Activated gamma-delta T cell (primary cell): ENCODE results near the gene LRP1B.
"Not testable (repeated sequence)": the region's sequence is repeated elsewhere in the genome, so short reads cannot be mapped to it uniquely, and the experiment has no call there.

Experiments
- DNase-seq: peaks from one replicate; lab custom pipeline; 2025; lab: John Stamatoyannopoulos, UW

Gene LRP1B

DNA sequence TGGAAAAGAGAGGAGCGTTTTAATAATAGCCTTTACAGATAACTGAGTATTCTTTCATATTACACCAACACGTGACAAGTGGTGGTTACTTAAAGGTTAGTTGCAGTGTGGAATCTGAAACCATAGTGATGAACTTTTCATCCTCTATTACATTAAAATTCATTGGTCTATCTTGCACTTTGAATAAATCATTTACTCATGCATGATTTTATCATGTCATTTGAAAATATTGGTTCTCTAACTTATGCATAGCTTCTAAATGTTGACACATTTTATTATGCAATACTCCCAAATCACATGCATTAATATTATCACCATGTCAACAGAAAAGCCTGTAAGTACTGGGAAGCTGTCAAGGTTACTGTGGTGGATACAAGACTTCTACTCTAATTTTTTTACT lies 1432.2 kb downstream of the LRP1B start:
- no peak for DNase-seq

GRCh38 chr2:140696449-140696848 lies 1434.4 kb downstream of the LRP1B start:
- DNase-seq = no peak

GRCh38 chr2:140695155-140695554 lies 1435.7 kb downstream of the LRP1B start:
- no peak for DNase-seq

GRCh38 chr2:140687825-140688224 lies 1443.0 kb downstream of the LRP1B start:
- no peak for DNase-seq

GRCh38 chr2:140683658-140684057 lies 1447.2 kb downstream of the LRP1B start:
- no peak for DNase-seq

DNA sequence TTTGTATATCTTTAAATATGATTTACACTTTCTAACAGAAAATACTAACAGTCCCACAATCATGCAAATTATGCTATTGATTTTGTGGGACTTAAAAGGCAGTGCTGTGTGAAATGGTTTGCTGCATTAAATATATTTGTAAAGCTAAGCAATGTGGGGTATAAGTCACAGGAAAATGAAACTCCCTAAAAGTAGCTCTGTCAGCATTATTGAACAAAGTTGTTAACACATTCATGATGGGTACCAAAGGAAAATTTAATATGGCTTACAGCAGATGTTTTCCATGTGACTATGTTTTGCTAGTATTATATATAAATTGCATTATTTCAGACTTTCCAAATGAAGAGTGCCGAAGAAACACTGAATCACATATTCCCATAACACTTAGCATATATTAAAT lies 1450.0 kb downstream of the LRP1B start:
- DNase-seq = no peak

GRCh38 chr2:140679752-140680151 lies 1451.1 kb downstream of the LRP1B start:
- no peak for DNase-seq

DNA sequence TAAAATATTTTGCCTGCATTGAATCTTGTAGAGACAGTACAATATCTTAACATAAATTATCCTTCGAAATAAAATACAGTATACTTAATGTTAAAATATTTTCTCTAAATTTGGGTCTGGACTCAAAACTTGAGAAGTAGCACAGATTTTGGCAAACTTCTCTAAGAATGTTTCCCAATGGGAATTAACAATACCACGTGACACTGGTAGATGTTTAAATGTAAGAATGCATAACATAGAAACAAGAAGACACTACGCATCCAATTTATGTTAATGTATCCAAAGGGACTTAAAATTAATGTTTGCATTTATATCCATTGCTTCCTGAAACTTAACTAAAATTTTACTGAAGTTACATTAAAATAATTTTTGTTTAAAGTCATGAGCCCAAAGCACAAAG lies 1460.9 kb downstream of the LRP1B start:
- no peak for DNase-seq

DNA sequence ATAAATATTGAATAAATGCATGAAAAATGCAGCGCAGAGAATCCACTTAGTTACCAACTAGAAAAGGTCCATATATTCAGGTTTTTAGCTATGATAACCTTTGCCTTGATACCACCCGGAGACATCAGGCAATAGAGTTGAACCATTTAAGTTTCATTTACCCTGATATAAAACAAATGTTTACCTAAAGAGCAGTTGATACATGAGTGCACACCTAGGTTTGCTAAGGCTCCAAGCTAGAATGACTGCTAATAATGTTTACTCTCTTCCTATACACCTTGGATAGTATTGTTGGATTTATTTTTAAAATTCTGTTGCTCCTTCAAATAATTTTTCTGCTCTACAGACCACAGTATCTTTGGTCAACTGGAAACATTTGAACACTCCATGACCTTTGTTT lies 1463.6 kb downstream of the LRP1B start:
- DNase-seq = no peak

DNA sequence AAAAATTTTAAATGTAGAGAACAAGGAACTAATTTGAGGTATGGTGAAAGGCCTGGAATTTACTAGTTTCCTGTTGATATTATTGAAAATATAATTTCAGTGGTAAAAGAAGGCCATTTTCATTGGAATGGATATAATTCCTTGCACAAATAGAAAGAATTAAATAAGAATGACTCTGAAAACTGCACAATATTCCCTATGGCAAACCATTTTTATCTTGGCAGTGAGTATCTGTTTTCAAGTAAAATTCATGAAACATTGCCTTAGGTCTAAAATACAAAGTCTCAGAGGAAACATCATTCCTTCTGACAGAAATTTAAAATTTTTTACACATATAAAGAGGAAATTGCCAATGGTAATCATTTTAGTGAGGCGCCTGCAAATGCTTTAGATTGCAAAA lies 1468.3 kb downstream of the LRP1B start:
- no peak for DNase-seq

DNA sequence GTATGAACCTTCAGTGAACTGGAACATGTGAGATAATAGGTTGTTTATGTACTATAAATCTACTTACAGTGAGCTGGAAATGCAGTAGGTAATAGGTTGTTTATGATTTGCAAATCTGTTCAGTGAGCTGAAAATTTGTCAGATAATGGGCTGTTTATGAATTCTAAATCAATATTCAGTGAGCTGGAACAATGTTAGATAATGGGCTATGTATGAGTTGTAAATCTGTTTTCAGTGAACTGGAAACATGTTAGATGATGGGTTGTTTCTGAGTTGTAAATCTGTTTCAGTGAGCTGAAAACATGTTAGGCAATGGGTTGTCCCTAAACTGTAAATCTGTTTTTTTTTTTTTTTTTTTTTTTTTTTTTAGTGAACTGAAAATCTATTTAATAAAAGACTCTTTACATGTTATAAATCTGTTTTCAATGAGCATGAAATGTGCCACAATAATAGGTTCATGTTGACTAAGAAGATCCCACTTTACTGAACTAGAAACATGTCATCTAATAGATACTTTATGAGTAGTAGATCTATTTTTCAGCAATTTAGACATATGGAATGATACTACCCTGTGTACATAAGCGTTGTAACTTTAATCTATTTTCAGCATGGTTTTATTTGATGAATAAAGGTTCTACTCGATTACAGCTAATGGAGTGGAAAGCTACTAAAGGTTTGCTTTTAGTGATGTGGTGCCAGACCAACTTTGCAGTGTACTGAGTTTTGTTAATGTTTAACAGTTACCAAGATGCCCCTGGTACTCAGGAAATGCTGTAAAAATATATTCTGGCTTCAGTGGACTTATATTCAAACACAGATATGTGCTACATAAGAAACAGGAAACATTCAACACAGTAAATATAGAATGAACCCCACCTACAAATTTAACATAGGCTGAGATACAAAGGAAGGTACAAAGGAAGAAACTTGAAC lies 1471.8 kb downstream of the LRP1B start:
- DNase-seq = no peak

DNA sequence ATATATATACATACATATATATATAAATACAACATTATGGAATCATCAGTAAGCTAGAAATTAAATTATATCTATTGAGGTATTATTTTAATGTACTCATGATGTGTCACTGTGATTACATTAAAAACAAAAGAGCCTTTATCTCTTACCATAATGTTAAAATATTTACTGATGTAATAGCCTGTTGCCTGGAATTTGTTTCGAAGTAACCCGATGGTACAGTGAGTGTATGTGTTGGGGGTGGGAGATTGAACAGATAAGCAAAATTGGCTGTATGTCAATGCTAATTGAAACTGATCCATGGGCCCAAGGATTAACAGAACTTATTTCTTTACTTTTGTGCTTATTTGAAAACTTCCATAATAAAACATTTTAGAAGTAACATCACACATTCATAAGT lies 1473.2 kb downstream of the LRP1B start:
- no peak for DNase-seq

- DNase-seq = no peak
Observed at GRCh38 chr2:140654565-140654964, 1476.3 kb downstream of the LRP1B start.

DNA sequence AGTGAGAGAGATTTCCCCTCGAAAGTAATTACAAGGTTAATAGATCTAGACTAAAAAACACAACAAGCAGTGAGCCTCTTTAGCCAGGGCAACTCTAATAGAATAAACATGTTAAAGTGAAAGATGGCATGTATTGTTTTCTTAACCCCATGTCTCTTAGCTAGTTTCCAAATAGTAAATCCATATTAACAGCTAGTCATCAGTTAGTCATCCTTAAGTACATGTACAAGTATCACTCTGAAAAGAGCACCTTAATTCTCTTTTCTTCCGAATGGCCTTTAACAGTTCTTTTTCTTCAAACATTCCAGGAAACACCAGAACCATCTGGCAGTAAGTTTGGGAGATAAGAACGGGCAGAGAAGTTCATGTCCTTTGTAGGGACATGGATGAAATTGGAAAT lies 1480.0 kb downstream of the LRP1B start:
- DNase-seq = no peak

- not testable (repeated sequence) for DNase-seq
Observed at GRCh38 chr2:140650134-140650533, 1480.7 kb downstream of the LRP1B start.

- no peak for DNase-seq
Observed at GRCh38 chr2:140648393-140648792, 1482.4 kb downstream of the LRP1B start.

DNA sequence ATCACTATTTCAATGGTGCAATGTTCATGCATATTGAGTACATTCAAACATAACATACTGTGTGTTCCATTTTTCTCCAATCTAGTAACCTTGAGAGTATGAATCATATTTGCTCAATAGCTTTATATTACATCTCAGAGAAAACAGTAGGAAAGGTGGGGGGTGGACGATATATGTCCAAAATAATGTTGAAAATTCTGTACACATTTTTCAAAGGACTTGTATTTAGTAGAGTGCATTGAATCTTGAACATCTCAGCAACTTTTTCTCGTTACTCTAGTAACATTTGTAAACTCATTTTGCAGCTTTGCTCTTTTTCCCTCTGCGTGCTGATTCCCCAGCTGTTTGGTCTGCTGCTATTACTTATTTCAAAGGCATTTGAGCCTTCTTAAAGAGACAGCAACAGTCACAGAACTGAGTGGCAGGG lies 1487.0 kb downstream of the LRP1B start:
- no peak for DNase-seq

GRCh38 chr2:140641163-140641562 lies 1489.7 kb downstream of the LRP1B start:
- DNase-seq = no peak

GRCh38 chr2:140639628-140640027 lies 1491.2 kb downstream of the LRP1B start:
- DNase-seq = no peak

DNA sequence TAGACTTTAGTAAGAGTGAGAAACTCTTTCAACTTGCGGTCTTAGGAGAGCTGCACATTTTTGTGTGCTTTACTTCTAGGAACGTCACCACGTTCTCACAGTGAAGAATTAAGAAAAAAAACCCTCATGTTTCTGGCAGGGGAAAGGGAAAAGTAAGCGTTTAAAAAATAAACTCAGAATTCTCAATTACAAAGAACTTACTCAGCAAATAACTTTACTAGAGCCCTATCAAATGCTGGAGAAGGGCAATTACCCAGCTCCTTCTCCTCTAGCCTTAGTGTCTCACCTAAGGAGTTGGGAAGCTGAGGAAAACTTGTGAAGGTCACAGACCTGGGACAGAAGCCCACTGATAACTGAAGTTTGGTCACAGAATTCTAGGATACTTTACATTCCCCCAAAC lies 1500.3 kb downstream of the LRP1B start:
- no peak for DNase-seq

DNA sequence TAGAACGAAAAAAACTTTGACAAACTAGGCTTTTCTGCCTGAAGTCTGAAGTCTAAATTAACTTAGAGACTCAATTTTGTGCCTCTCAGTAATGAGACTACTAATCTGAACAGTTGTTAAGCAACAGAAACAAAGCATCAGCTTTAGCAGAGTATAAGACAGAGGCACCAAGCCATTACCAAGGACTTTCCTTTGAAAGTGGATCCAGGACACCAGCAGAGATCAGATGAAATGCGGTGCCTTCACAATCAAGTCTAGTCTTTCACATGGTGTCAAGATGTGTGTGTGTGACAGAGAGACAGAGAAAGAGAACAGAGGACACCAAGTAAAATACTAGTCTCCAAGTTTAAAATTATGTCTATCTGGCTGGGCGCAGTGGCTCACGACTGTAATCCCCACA lies 1502.9 kb downstream of the LRP1B start:
- DNase-seq = no peak

- no peak for DNase-seq
Observed at GRCh38 chr2:140627136-140627535, 1503.7 kb downstream of the LRP1B start.

- no peak for DNase-seq
Observed at GRCh38 chr2:140624200-140624599, 1506.6 kb downstream of the LRP1B start.
